Measurements from ENCODE around the gene ACOT2.

DNA sequence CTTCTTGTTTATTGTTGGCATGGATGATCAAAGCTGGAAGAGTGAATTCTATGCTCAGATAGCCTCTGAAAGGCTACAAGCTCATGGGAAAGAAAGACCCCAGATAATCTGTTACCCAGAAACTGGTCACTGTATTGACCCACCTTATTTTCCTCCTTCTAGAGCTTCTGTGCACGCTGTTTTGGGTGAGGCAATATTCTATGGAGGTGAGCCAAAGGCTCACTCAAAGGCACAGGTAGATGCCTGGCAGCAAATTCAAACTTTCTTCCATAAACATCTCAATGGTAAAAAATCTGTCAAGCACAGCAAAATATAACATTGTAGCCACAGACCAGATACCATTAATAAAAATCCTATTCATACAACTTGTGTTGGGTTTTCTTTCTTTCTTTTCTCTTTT is 50.5 kb downstream of the ACOT2 start:
- TF ChIP-seq, protein P1, sequence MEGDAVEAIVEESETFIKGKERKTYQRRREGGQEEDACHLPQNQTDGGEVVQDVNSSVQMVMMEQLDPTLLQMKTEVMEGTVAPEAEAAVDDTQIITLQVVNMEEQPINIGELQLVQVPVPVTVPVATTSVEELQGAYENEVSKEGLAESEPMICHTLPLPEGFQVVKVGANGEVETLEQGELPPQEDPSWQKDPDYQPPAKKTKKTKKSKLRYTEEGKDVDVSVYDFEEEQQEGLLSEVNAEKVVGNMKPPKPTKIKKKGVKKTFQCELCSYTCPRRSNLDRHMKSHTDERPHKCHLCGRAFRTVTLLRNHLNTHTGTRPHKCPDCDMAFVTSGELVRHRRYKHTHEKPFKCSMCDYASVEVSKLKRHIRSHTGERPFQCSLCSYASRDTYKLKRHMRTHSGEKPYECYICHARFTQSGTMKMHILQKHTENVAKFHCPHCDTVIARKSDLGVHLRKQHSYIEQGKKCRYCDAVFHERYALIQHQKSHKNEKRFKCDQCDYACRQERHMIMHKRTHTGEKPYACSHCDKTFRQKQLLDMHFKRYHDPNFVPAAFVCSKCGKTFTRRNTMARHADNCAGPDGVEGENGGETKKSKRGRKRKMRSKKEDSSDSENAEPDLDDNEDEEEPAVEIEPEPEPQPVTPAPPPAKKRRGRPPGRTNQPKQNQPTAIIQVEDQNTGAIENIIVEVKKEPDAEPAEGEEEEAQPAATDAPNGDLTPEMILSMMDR (IDR thresholded peaks at IDR 0.05): no peak
- TF ChIP-seq EZH2 (IDR thresholded peaks at IDR 0.05; ENCODE audit: borderline replicate concordance, insufficient read depth, low read depth, low read length, poor library complexity, severe bottlenecking): no peak
